ENCODE data around the gene MAPKAP1. TPM values are rescaled to one million over a fixed set of nuclear protein-coding genes. Genes with fewer than 3 reads are reported as not detected.

The MAPKAP1 gene
- total RNA-seq, 1 donor from 2014 or later: 70.7 TPM

DNA sequence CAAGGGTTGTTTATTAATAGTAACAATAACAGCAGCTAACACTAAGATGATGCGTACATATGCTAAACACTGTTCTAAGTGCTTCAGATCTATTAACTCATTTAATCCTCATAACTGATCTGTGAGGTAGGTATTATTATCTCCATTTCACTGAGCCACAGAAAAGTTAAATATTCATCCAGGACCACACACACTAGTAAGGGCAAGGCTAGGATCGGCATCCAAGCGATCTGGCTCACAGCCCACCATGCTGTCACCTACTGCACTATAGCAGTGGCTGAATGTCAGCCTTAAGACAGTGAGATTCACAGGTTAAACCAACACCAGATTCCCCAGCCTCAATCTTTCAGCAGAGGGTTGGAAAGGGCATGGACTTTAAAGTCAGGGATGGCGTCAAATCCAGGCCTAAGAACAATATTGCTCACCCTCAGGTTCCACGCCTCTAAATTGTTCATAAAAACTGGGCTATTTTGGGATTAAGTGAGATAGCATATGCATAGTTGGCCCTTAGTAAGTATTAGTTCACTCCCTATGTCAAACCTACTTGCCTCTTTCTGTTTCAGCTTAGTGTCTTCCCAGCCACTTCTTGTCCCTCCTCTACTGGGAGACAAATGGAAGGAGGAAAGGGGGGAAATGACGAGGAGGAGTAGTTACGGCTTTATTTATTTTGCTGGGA is 150.8 kb downstream of the MAPKAP1 start:
- peaks cover 0 to 9% of the 10 kb centered on the region in 2 donors for H3K36me3 ChIP-seq
- no peaks in the 10 kb centered on the region for H3K9me3 ChIP-seq
- H3K27me3 ChIP-seq: no peaks in the 10 kb centered on the region
- no peak for DNase-seq (ENCODE audit: extremely low spot score in 2 of 2)
- no peak overlapping the region for H3K27ac ChIP-seq
- H3K4me3 ChIP-seq: no peak overlapping the region
- intact Hi-C loops (cut with DNase I): loop anchor here (5.0 kb wide), 1 partner anchor 39 kb away; no protein-coding TSS in a partner anchor
- H3K4me1 ChIP-seq: peaks cover 31% of the 10 kb centered on the region
- TF ChIP-seq, protein P1, sequence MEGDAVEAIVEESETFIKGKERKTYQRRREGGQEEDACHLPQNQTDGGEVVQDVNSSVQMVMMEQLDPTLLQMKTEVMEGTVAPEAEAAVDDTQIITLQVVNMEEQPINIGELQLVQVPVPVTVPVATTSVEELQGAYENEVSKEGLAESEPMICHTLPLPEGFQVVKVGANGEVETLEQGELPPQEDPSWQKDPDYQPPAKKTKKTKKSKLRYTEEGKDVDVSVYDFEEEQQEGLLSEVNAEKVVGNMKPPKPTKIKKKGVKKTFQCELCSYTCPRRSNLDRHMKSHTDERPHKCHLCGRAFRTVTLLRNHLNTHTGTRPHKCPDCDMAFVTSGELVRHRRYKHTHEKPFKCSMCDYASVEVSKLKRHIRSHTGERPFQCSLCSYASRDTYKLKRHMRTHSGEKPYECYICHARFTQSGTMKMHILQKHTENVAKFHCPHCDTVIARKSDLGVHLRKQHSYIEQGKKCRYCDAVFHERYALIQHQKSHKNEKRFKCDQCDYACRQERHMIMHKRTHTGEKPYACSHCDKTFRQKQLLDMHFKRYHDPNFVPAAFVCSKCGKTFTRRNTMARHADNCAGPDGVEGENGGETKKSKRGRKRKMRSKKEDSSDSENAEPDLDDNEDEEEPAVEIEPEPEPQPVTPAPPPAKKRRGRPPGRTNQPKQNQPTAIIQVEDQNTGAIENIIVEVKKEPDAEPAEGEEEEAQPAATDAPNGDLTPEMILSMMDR (IDR thresholded peaks at IDR 0.05): no peak
- TF ChIP-seq POLR2AphosphoS5 (IDR thresholded peaks at IDR 0.05; ENCODE audit: insufficient read depth in 1 of 2, low read depth in 1 of 2) (no peak), POLR2A (IDR thresholded peaks at IDR 0.05) (no peak)

DNA sequence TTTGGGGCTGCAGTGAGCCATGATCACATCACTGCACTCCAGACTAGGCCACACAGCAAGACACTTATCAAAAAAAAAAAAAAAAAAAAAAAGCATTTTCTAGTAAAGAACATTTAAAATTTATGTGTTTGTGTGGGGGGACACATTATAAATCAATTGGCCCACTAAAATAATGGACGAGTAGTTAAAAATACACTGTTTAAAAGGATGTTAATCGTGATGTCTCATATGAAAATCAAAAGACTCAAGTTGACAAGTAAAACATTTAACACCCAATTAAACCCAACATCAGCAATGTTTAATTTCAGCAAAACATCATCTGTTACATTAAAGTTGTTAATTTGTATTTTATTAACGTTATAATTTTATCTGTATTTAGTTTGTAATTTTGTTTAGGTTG is 152.3 kb downstream of the MAPKAP1 start:
- H3K4me1 ChIP-seq: peaks cover 46% of the 10 kb centered on the region
- intact Hi-C loops (cut with DNase I): loop anchor here (5.0 kb wide), 1 partner anchor 37 kb away; no protein-coding TSS in a partner anchor
- no peaks in the 10 kb centered on the region for H3K27me3 ChIP-seq
- H3K27ac ChIP-seq: no peak overlapping the region
- H3K9me3 ChIP-seq: no peaks in the 10 kb centered on the region
- TF ChIP-seq POLR2AphosphoS5 (IDR thresholded peaks at IDR 0.05; ENCODE audit: insufficient read depth in 1 of 2, low read depth in 1 of 2) (no peak), POLR2A (IDR thresholded peaks at IDR 0.05) (no peak)
- TF ChIP-seq, protein P1 (IDR thresholded peaks at IDR 0.05): no peak
- peaks cover 0 to 9% of the 10 kb centered on the region in 2 donors for H3K36me3 ChIP-seq
- H3K4me3 ChIP-seq: no peak overlapping the region
- no peak for DNase-seq (ENCODE audit: extremely low spot score in 2 of 2)

DNA sequence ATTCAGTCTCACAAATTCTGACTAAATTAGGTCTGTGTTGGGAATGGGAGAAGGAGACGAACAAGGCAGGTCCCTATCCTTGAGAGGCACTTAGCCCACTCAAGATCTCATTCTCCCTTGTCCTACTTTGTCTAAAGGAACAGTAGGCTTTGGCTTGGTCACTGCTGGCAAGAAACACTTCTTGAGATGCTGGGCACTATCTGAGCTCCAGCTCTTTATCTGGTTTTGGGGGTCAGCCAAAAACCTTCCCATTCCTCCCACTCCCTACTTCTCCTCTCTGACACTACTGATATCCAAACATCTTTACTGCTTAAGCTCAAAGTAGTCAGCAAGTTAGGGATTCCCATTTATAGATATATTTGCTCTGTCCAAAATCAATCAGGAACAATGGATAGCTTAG is 155.2 kb downstream of the MAPKAP1 start:
- DNase-seq (ENCODE audit: extremely low spot score in 2 of 2): no peak
- peaks cover 50% of the 10 kb centered on the region for H3K4me1 ChIP-seq
- no peaks in the 10 kb centered on the region for H3K9me3 ChIP-seq
- H3K36me3 ChIP-seq: no peaks in the 10 kb centered on the region
- no peak overlapping the region for H3K4me3 ChIP-seq
- TF ChIP-seq POLR2AphosphoS5 (IDR thresholded peaks at IDR 0.05; ENCODE audit: insufficient read depth in 1 of 2, low read depth in 1 of 2) (no peak), POLR2A (IDR thresholded peaks at IDR 0.05) (no peak)
- TF ChIP-seq, protein P1 (IDR thresholded peaks at IDR 0.05): no peak
- intact Hi-C loops (cut with DNase I): no loop called here
- H3K27ac ChIP-seq: no peak overlapping the region
- no peaks in the 10 kb centered on the region for H3K27me3 ChIP-seq

DNA sequence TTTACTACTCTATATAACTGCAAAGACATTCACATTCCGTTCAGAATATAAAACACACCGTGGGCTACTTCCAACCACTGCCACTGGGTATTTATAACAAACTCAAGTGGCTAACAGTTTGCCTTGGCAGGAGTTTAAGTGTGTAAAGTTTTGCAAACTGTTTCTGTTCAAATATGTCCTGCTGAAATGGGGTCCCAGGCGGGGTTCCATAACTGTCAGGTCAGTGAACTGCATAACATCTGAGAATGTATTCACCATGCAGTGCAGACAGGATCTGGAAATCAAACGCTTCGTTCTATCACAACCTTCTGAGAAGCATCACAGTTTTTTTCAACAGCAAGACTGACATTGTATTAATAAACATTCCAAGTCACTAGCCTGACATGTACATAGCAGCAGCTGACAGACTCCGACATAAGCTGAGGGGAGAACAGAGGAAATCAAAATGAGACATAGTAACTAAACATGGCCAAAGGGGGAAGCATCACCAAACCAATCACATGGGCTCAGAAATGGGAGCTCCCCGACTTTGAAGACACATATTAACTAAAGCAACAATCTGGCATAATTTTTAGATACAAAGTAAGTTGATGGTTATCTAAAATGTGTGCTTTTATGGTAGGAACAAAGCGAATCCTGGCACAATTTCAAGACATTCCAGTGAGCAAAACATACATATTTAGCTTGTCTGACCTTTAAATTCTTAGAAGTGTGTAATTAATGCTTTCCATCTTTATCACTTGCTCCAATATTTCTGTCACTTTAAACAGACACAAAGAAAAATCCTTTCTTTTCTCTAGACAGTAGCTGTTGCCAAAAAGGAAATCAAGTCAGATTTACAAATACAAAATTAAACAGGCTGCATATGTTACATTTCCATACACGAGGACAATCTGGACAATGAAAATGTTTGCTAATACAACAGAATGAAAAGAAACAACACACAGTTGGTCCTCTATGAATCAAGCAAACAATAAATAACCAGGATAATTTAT is 156.8 kb downstream of the MAPKAP1 start:
- Histone ChIP-seq H3K36me3 (no peaks in the 10 kb centered on the region), H3K4me3 (no peak overlapping the region), H3K27me3 (no peaks in the 10 kb centered on the region), H3K27ac (peak overlapping the region; percentile 51), H3K9me3 (no peaks in the 10 kb centered on the region), H3K4me1 (peaks cover 60% of the 10 kb centered on the region)
- TF ChIP-seq POLR2AphosphoS5 (IDR thresholded peaks at IDR 0.05; ENCODE audit: insufficient read depth in 1 of 2, low read depth in 1 of 2): no peak
- TF ChIP-seq POLR2A (IDR thresholded peaks at IDR 0.05): no peak
- TF ChIP-seq, protein P1 (IDR thresholded peaks at IDR 0.05): no peak
- no peak for DNase-seq (ENCODE audit: extremely low spot score in 2 of 2)
- intact Hi-C loops (cut with DNase I): no loop called here

Measured in vagina (tissue), 2 donors.